Hepatocyte (in vitro differentiated cells): ENCODE data around the gene NHSL1.

Source experiments
- EZH2 ChIP-seq: fragments of 200-600 bp; sonication (generic); IDR thresholded peaks from 2 replicates; pipeline ENCODE4 v1.6.1; 2016; ENCODE audit warnings: antibody characterized with exemption, mild to moderate bottlenecking, borderline replicate concordance
- EZH2phosphoT487 ChIP-seq: fragments of 200-600 bp; sonication (generic); IDR thresholded peaks from one replicate; pipeline ENCODE4 v1.6.1; 2018; ENCODE audit warnings: antibody characterized with exemption, mild to moderate bottlenecking, low read depth, moderate library complexity; ENCODE audit not compliant: unreplicated experiment, severe bottlenecking
- TF ChIP-seq, protein P1 (sequence below): fragments of 200-600 bp; sonication (generic); IDR thresholded peaks from 2 replicates; pipeline ENCODE4 v1.5.1; 2016; ENCODE audit warnings: antibody characterized with exemption, mild to moderate bottlenecking; ENCODE audit not compliant: poor library complexity

GRCh38 chr6:138402838-138403187 is 96.5 kb downstream of the NHSL1 start:
- TF ChIP-seq, protein P1, sequence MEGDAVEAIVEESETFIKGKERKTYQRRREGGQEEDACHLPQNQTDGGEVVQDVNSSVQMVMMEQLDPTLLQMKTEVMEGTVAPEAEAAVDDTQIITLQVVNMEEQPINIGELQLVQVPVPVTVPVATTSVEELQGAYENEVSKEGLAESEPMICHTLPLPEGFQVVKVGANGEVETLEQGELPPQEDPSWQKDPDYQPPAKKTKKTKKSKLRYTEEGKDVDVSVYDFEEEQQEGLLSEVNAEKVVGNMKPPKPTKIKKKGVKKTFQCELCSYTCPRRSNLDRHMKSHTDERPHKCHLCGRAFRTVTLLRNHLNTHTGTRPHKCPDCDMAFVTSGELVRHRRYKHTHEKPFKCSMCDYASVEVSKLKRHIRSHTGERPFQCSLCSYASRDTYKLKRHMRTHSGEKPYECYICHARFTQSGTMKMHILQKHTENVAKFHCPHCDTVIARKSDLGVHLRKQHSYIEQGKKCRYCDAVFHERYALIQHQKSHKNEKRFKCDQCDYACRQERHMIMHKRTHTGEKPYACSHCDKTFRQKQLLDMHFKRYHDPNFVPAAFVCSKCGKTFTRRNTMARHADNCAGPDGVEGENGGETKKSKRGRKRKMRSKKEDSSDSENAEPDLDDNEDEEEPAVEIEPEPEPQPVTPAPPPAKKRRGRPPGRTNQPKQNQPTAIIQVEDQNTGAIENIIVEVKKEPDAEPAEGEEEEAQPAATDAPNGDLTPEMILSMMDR = no peak
- TF ChIP-seq EZH2phosphoT487 = no peak
- TF ChIP-seq EZH2 = no peak
